Raji (cell line): ENCODE data around the gene GCAT.

ENCODE experiments used
- POLR2A ChIP-seq: IDR thresholded peaks from 2 replicates; pipeline ENCODE4 v1.6.1; 2011; ENCODE audit warnings: low read depth, low read length, control low read depth; ENCODE audit not compliant: insufficient read depth

The GCAT gene

GRCh38 chr22:37842015-37842793 lies 34.5 kb downstream of the GCAT start:
- TF ChIP-seq POLR2A, result no peak

GRCh38 chr22:37843741-37844089 lies 36.0 kb downstream of the GCAT start:
- TF ChIP-seq POLR2A, result no peak

DNA sequence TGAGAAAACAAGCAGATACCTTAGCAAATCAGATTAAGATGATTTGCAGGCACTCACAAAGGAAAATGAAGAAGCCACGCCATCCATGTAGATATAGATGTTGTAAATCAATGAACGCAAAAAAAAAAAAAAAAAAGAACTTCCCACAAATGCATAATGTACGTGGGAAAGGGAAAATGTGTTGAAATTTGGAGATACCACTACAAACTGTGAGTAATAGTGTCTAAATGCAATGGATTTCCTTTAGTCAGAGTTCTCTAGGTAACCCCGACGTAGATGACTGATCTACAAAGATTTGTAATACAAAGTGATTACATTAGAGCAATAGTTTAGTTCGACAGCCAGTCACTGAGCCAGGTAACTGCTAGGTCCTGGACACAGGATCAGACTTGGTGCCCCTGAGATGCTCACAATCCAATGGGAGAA lies 37.2 kb downstream of the GCAT start:
- 0 out of 2 replicates have a peak, but pooled peaks have one; percentile 12 for TF ChIP-seq POLR2A

DNA sequence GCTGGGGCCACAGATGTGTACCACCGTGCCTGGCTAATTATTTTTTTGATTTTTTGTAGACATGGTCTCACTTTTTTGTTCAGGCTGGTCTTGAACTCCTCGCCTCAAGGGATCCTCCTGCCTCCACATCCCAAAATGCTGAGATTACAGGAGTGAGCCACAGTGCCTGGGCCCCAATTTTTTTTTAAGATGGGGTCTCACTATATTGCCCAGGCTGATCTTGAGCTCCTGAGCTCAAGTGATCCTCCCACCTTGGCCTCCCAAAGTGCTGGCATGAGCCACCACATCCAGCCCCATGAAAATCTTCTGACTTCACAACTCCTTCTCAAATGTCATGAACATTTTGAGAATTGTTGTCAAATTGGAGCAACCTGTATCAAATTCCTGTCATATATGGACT lies 38.7 kb downstream of the GCAT start:
- TF ChIP-seq POLR2A, result no peak

- no peak for TF ChIP-seq POLR2A
These were observed 40.9 kb downstream of the GCAT start for GRCh38 chr22:37848587-37849088.

- TF ChIP-seq POLR2A, result peak; percentile 94
These were observed 41.5 kb downstream of the GCAT start, which contains the start of gene EIF3L for GRCh38 chr22:37849089-37849751. TSS of gene EIF3L (plus strand) at chr22:37849419. CDS start at chr22:37849450, 31 bp downstream.

- no peak for TF ChIP-seq POLR2A
These were observed 43.1 kb downstream of the GCAT start for GRCh38 chr22:37850801-37851200.

GRCh38 chr22:37852418-37852817 lies 44.7 kb downstream of the GCAT start:
- TF ChIP-seq POLR2A, result no peak

- TF ChIP-seq POLR2A, result no peak
These were observed 47.2 kb downstream of the GCAT start for GRCh38 chr22:37854946-37855345.

DNA sequence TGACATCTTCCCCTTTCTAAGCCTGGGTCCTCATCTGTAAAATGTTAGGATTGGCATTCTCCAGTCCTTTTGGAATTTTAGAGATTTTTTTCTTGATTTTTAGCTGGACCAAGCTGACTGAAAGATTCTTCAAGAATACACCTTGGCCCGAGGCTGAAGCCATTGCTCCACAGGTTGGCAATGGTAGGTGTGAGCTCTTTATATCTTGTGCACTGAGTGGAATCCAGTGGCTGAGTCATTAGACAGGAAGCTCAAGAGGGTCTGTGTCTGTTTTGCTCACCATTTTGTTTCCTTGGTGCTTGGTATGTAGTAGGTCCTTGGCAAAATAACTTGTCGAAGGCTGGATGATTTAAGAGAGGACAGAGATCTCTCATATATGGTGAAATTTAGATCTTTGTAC lies 47.7 kb downstream of the GCAT start:
- no peak for TF ChIP-seq POLR2A

- TF ChIP-seq POLR2A, result no peak
These were observed 53.2 kb downstream of the GCAT start for GRCh38 chr22:37860796-37861421.

- TF ChIP-seq POLR2A, result no peak
These were observed 55.0 kb downstream of the GCAT start for GRCh38 chr22:37862570-37863325.

DNA sequence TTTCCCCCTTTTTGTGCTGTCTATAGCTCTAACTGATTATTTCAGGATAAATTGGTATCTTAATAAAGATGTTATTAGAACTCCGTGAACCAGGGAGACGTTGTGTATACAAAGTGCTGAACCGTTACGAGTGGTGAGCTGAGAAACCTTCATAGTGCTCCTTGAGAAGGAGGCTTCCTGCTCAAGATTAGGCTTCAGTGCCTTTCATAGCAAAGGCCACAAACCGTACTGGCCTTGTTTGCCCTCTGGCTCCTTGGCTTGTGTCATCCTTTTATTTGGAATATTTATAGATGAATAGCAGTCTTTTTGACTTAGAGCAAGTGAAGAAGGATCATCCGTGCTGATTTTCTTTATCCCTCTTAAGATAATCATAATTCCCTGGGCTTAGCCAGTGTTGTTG lies 57.8 kb downstream of the GCAT start:
- no peak for TF ChIP-seq POLR2A
